Uterus (tissue), 4 donors: ENCODE measurements around the gene ATP9B. TPM values are rescaled to one million over a fixed set of nuclear protein-coding genes. Genes with fewer than 3 reads are reported as not detected.
"Not testable (repeated sequence)": the region's sequence is repeated elsewhere in the genome, so short reads cannot be mapped to it uniquely, and the experiment has no call there.

Source experiments
- DNase-seq, 2 donors: peaks; one replicate each; pipeline ENCODE4 v3.0.0-alpha.2; 2019 to 2020
- H3K27ac ChIP-seq, 2 donors: fragments of 200-600 bp; sonication (generic); 1 replicate in 1 of 2; 2 replicates in 1 of 2; pipeline ENCODE4 v1.5.1; 2016 to 2018
- H3K27me3 ChIP-seq, 2 donors: fragments of 200-600 bp; sonication (generic); one replicate each; pipeline ENCODE4 v1.5.1; 2018 to 2019; ENCODE audit warnings: control low read depth in 1 of 2
- H3K36me3 ChIP-seq, 2 donors: fragments of 200-600 bp; sonication (generic); one replicate each; pipeline ENCODE4 v1.5.1; 2019; ENCODE audit warnings: control low read depth in 1 of 2
- H3K4me1 ChIP-seq, 2 donors: fragments of 200-600 bp; sonication (generic); one replicate each; pipeline ENCODE4 v1.5.1; 2018 to 2019; ENCODE audit warnings: control low read depth in 1 of 2
- H3K4me3 ChIP-seq, 2 donors: fragments of 200-600 bp; sonication (generic); 1 replicate in 1 of 2; 2 replicates in 1 of 2; pipeline ENCODE4 v1.5.1; 2018 to 2019; ENCODE audit warnings: mild to moderate bottlenecking in 1 of 2
- H3K9me3 ChIP-seq, 2 donors: fragments of 200-600 bp; sonication (generic); one replicate each; pipeline ENCODE4 v1.5.1; 2019; ENCODE audit warnings: control low read depth in 1 of 2
- POLR2A ChIP-seq, 2 donors: fragments of 450-650 bp; IDR thresholded peaks; one replicate each; pipeline ENCODE4 v1.6.1; 2016; ENCODE audit warnings: antibody characterized with exemption in 2 of 2, mild to moderate bottlenecking in 1 of 2, moderate library complexity in 1 of 2
- intact Hi-C: fragments of 100-400 bp; cut with DNase I; formaldehyde crosslinking; loops from one replicate; pipeline ENCODE4 v1.15.1; 2023; ENCODE audit warnings: low total_unique reads
- total RNA-seq, 4 donors: library from RNA; depleted of rRNA in 3 of 4; stranded (reverse); fragments of >200 nt in 3 of 4; gene quantifications; one replicate each; pipeline versions ENCODE4 v1.1.0 to v1.2.4, GENCODE V29; 2014 to 2023
- TF ChIP-seq, protein P1 (sequence below), 4 experiments: fragments of 200-600 bp in 2 of 4; fragments of 450-650 bp in 2 of 4; sonication (generic) in 2 of 4; IDR thresholded peaks; one replicate each; pipeline ENCODE4 v1.5.1; 2016 to 2019; ENCODE audit warnings: antibody characterized with exemption in 4 of 4, mild to moderate bottlenecking in 2 of 4, moderate library complexity in 1 of 4
- donor health status: DM: yes; HTN: yes; CAD: no.

The ATP9B gene
- total RNA-seq, 4 donors from 2014 or later: 18.2 to 111 (median 70.3) TPM

DNA sequence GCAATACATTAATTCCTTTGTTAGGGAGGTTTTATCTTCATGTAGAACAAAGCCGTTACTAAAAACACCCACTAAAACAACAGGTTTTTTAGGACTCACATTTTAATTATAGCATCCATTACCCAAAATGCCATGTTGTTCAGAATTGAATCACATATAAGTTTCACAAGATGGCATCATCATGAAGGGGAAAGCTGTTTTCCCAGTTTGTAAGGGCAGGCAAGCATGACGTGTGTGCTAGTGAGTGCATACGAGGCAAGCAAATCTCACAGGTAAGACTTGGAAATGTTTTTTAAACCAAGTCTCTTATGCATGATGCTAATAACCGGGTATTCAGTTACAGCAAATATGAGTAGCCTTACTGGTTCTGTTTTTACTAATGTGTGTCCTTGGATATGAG is 214.7 kb downstream of the ATP9B start:
- H3K4me3 ChIP-seq: no peak overlapping the region
- DNase-seq: no peak
- TF ChIP-seq POLR2A (IDR thresholded peaks at IDR 0.05): no peak
- TF ChIP-seq, protein P1, sequence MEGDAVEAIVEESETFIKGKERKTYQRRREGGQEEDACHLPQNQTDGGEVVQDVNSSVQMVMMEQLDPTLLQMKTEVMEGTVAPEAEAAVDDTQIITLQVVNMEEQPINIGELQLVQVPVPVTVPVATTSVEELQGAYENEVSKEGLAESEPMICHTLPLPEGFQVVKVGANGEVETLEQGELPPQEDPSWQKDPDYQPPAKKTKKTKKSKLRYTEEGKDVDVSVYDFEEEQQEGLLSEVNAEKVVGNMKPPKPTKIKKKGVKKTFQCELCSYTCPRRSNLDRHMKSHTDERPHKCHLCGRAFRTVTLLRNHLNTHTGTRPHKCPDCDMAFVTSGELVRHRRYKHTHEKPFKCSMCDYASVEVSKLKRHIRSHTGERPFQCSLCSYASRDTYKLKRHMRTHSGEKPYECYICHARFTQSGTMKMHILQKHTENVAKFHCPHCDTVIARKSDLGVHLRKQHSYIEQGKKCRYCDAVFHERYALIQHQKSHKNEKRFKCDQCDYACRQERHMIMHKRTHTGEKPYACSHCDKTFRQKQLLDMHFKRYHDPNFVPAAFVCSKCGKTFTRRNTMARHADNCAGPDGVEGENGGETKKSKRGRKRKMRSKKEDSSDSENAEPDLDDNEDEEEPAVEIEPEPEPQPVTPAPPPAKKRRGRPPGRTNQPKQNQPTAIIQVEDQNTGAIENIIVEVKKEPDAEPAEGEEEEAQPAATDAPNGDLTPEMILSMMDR (IDR thresholded peaks at IDR 0.05): no peak
- intact Hi-C loops: no loop called here
- H3K27me3 ChIP-seq: no peaks in the 10 kb centered on the region
- no peaks in the 10 kb centered on the region for H3K9me3 ChIP-seq
- H3K36me3 ChIP-seq: no peaks in the 10 kb centered on the region
- H3K4me1 ChIP-seq: no peaks in the 10 kb centered on the region
- no peak overlapping the region for H3K27ac ChIP-seq

DNA sequence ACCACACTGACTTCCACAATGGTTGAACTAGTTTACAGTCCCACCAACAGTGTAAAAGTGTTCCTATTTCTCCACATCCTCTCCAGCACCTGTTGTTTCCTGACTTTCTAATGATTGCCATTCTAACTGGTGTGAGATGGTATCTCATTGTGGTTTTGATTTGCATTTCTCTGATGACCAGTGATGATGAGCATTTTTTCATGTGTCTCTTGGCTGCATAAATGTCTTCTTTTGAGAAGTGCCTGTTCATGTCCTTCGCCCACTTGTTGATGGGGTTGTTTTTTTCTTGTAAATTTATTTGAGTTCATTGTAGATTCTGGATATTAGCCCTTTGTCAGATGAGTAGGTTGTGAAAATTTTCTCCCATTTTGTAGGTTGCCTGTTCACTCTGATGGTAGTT is 216.0 kb downstream of the ATP9B start:
- H3K27ac ChIP-seq, H3K36me3 ChIP-seq, DNase-seq, H3K9me3 ChIP-seq, H3K4me1 ChIP-seq, H3K27me3 ChIP-seq, intact Hi-C loops, H3K4me3 ChIP-seq: not testable (repeated sequence)

DNA sequence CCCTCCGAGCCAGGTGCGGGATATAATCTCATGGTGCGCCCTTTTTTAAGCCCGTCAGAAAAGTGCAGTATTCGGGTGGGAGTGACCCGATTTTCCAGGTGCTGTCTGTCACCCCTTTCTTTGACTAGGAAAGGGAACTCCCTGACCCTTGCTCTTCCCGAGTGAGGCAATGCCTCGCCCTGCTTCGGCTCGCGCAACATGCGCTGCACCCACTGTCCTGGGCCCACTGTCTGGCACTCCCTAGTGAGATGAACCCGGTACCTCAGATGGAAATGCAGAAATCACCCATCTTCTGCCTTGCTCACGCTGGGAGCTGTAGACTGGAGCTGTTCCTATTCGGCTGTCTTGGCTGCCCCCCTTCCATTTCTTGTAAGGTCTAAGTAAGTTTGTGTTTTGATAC is 221.2 kb downstream of the ATP9B start:
- H3K27ac ChIP-seq, H3K4me3 ChIP-seq, H3K4me1 ChIP-seq, H3K36me3 ChIP-seq, DNase-seq, intact Hi-C loops, H3K9me3 ChIP-seq, H3K27me3 ChIP-seq: not testable (repeated sequence)

DNA sequence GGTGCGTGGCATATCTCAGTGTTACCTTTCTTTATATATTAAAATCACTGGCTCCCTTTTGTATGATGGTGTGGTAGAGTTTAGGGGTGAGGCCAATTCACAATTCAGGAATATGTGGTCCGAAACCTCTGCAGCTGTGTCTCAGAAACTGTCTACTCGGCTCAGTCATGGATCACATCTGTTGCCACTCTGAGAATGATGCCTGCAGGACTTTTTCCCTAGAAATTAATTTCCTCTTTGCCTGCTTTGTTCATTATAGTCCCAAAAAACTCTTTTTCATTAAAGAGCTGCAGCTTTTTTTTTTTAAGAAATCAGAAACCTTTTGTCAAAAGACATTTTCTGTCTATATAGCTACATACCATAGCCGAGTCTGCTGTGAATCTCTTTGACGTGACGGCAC is 221.7 kb downstream of the ATP9B start:
- no peak overlapping the region for H3K4me3 ChIP-seq
- intact Hi-C loops: no loop called here
- no peak overlapping the region for H3K27ac ChIP-seq
- no peaks in the 10 kb centered on the region for H3K4me1 ChIP-seq
- no peak for TF ChIP-seq POLR2A (IDR thresholded peaks at IDR 0.05)
- TF ChIP-seq, protein P1 (IDR thresholded peaks at IDR 0.05): no peak
- no peaks in the 10 kb centered on the region for H3K9me3 ChIP-seq
- no peak for DNase-seq
- H3K36me3 ChIP-seq: no peaks in the 10 kb centered on the region
- H3K27me3 ChIP-seq: no peaks in the 10 kb centered on the region

DNA sequence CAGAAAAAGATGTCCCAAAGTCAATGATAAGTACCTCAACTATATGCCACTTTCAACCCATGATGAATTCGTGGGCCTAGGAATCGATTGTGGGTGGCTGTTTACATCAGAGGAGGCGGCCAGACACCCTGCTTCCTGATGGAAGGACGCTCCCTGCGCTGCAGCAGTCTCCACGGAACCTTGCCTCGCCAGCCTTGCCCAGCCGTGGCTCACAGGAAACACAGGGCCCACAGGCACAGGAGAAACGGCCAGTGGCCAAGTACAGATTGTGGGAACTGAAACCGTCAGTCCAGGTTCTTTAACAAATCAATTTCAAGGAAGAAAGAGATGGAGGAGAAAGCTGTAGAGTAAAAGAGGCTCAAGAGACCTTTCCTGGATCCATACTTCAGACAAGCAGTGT is 225.0 kb downstream of the ATP9B start:
- no peak for DNase-seq
- TF ChIP-seq, protein P1 (IDR thresholded peaks at IDR 0.05): no peak
- TF ChIP-seq POLR2A (IDR thresholded peaks at IDR 0.05): no peak

DNA sequence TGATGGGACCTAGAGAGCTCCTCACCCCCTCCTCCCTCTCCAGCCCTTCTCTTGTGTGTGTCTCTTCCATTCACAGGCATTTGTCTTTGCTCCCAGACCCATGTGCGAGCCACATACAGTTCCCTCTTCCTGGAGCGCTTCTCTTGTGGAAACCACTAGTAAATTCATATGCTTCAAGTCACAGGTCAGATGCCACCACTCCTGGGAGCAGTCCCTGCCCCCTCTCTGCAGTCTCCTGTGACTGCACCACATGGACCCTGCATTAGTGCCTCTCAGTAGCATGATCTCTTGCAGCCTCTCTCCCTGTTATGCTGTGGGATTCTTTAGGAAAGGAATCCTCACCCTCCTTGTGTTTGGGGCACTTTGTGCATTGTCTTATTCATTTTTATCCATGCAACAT is 230.1 kb downstream of the ATP9B start:
- H3K27me3 ChIP-seq: no peaks in the 10 kb centered on the region

More for the DNA sequence above, 225.0 kb downstream of the ATP9B start:
- no peaks in the 10 kb centered on the region for H3K27me3 ChIP-seq
- no peak overlapping the region for H3K4me3 ChIP-seq
- intact Hi-C loops: no loop called here
- no peaks in the 10 kb centered on the region for H3K4me1 ChIP-seq
- H3K27ac ChIP-seq: no peak overlapping the region
- no peaks in the 10 kb centered on the region for H3K9me3 ChIP-seq
- no peaks in the 10 kb centered on the region for H3K36me3 ChIP-seq

More for the DNA sequence above, 230.1 kb downstream of the ATP9B start:
- Histone ChIP-seq H3K36me3 (no peaks in the 10 kb centered on the region), H3K9me3 (no peaks in the 10 kb centered on the region), H3K27ac (no peak overlapping the region), H3K4me3 (no peak overlapping the region), H3K4me1 (no peaks in the 10 kb centered on the region)
- intact Hi-C loops: no loop called here
- no peak for TF ChIP-seq POLR2A (IDR thresholded peaks at IDR 0.05)
- TF ChIP-seq, protein P1 (IDR thresholded peaks at IDR 0.05): no peak
- DNase-seq: no peak
